Measurements from ENCODE around the gene AGPS. TPM values are rescaled to one million over a fixed set of nuclear protein-coding genes. Genes with fewer than 3 reads are reported as not detected.

Gene AGPS
- total RNA-seq, 1 experiment from 2014 or later = 107 TPM

DNA sequence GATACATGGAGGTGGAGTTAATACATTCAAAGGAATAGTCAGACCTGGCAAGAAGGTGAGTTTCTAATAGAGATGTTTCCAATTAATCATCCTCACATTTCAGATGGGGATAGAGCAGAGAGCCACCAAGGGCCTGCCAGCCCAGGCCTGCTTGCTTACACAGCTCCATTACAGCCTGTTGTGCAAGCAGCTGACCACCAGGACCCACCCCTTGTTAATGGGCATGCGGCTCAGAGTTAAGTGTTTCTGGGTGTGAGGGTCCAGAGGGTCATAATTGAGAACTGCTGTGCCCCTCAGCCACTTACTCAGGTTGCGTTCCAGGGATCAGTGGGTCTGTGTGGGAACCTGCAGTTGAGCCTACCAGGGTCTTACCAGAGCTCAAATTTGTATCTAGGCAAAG lies 199.8 kb downstream of the AGPS start:
- intact Hi-C loops (cut with micrococcal nuclease; ENCODE audit: unreplicated experiment) = no loop called here
- Histone ChIP-seq H4K20me1 (ENCODE audit: insufficient read depth) (no peaks in the 10 kb centered on the region), H3F3A (ENCODE audit: insufficient read depth, low read depth) (no peaks in the 10 kb centered on the region), H3K36me3 (ENCODE audit: low read depth) (no peaks in the 10 kb centered on the region), H3K4me1 (replicated peaks; ENCODE audit: insufficient read depth) (no peaks in the 10 kb centered on the region), H3K4me2 (no peak overlapping the region), H3K9me3 (ENCODE audit: insufficient read depth, low read depth) (no peaks in the 10 kb centered on the region), H3K27me3 (ENCODE audit: insufficient read depth, low read depth) (no peaks in the 10 kb centered on the region; the same call in 1 of the 2 replicates), H2AFZ (no peak overlapping the region), H3K79me2 (ENCODE audit: low read depth) (no peaks in the 10 kb centered on the region), H3K9me2 (ENCODE audit: insufficient read depth) (no peaks in the 10 kb centered on the region), H3K4me3 (no peak overlapping the region), H3K27ac (no peak overlapping the region)
- CTCF ChIA-PET = no interaction called here
- DNase-seq = no peak
- BruUV-seq (replicated peaks) = no TSS peak
- POLR2A ChIA-PET (ENCODE audit: unreplicated experiment) = interaction anchor here (0.6 kb wide), 1 partner anchor 33 kb away, joined by 4 read pairs; no protein-coding TSS in a partner anchor
- TF ChIP-seq CTCF (conservative IDR thresholded peaks at IDR 0.05) = no peak
- TF ChIP-seq EZH2 (IDR thresholded peaks at IDR 0.05; ENCODE audit: low read depth) = no peak

DNA sequence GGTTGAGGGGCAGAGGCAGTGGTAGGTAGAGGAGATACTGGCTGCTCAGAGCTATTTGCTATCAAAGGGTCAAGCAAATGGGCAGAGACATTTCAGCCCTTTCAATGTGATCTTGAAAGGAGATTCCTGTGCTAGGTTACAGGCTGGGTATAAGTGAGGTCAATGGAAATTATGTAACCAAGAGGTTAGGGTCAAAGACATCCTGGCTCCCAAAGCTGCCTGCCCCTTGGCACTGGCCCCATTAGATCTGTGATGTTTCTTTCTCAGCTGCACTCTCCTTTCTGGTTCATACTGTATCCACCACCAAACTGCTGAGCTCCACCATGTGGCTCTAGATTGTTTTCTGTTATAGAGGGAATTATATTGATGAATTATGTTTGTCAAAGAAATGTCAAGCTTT lies 200.4 kb downstream of the AGPS start:
- TF ChIP-seq CTCF (conservative IDR thresholded peaks at IDR 0.05) = no peak
- no peak for TF ChIP-seq EZH2 (IDR thresholded peaks at IDR 0.05; ENCODE audit: low read depth)
- DNase-seq = no peak
- no TSS peak for BruUV-seq (replicated peaks)

GRCh38 chr2:177593402-177593801 lies 200.8 kb downstream of the AGPS start:
- no peak overlapping the region for H3K4me3 ChIP-seq
- no peak overlapping the region for H3K27ac ChIP-seq
- no peaks in the 10 kb centered on the region for H3F3A ChIP-seq (ENCODE audit: insufficient read depth, low read depth)
- no peaks in the 10 kb centered on the region for H3K9me2 ChIP-seq (ENCODE audit: insufficient read depth)
- no peaks in the 10 kb centered on the region for H3K4me1 ChIP-seq (replicated peaks; ENCODE audit: insufficient read depth)
- DNase-seq = no peak
- H3K4me2 ChIP-seq = no peak overlapping the region
- H2AFZ ChIP-seq = no peak overlapping the region
- intact Hi-C loops (cut with micrococcal nuclease; ENCODE audit: unreplicated experiment) = no loop called here
- H3K27me3 ChIP-seq (ENCODE audit: insufficient read depth, low read depth) = no peaks in the 10 kb centered on the region; the same call in 1 of the 2 replicates
- CTCF ChIA-PET = no interaction called here
- no peaks in the 10 kb centered on the region for H3K36me3 ChIP-seq (ENCODE audit: low read depth)
- TF ChIP-seq CTCF (conservative IDR thresholded peaks at IDR 0.05) (no peak), EZH2 (IDR thresholded peaks at IDR 0.05; ENCODE audit: low read depth) (no peak)
- no peaks in the 10 kb centered on the region for H3K9me3 ChIP-seq (ENCODE audit: insufficient read depth, low read depth)
- no peaks in the 10 kb centered on the region for H3K79me2 ChIP-seq (ENCODE audit: low read depth)
- H4K20me1 ChIP-seq (ENCODE audit: insufficient read depth) = no peaks in the 10 kb centered on the region
- no TSS peak for BruUV-seq (replicated peaks)
- POLR2A ChIA-PET (ENCODE audit: unreplicated experiment) = interaction anchor here (0.5 kb wide), 1 partner anchor 86 kb away, joined by 5 read pairs; no protein-coding TSS in a partner anchor

More for the DNA sequence above, 200.4 kb downstream of the AGPS start:
- no peaks in the 10 kb centered on the region for H3K9me3 ChIP-seq (ENCODE audit: insufficient read depth, low read depth)
- H3K4me3 ChIP-seq = no peak overlapping the region
- no peaks in the 10 kb centered on the region for H3K4me1 ChIP-seq (replicated peaks; ENCODE audit: insufficient read depth)
- H3K79me2 ChIP-seq (ENCODE audit: low read depth) = no peaks in the 10 kb centered on the region
- no peaks in the 10 kb centered on the region for H3K9me2 ChIP-seq (ENCODE audit: insufficient read depth)
- no peaks in the 10 kb centered on the region; the same call in 1 of the 2 replicates for H3K27me3 ChIP-seq (ENCODE audit: insufficient read depth, low read depth)
- H3K36me3 ChIP-seq (ENCODE audit: low read depth) = no peaks in the 10 kb centered on the region
- no peak overlapping the region for H2AFZ ChIP-seq
- ChIA-PET POLR2A (ENCODE audit: unreplicated experiment) (interaction anchor here (0.5 to 0.6 kb wide), 2 partner anchors 32 to 86 kb away, joined by 4 to 5 read pairs; no protein-coding TSS in a partner anchor), CTCF (no interaction called here)
- intact Hi-C loops (cut with micrococcal nuclease; ENCODE audit: unreplicated experiment) = no loop called here
- H3K4me2 ChIP-seq = no peak overlapping the region
- H3K27ac ChIP-seq = no peak overlapping the region
- H3F3A ChIP-seq (ENCODE audit: insufficient read depth, low read depth) = no peaks in the 10 kb centered on the region
- H4K20me1 ChIP-seq (ENCODE audit: insufficient read depth) = no peaks in the 10 kb centered on the region

Other genes starting within 250 kb of the AGPS start
- gene HNRNPA3, start 180.0 kb upstream of the AGPS start, total RNA-seq (2021) = 245 and 290 TPM in 2 replicates
- gene NFE2L2, start 128.0 kb upstream of the AGPS start, total RNA-seq (2021) = 117 and 138 TPM in 2 replicates

Measured in PC-9 (cell line).